ENCODE data around the gene KLHL20.
"Not testable (repeated sequence)": the region's sequence is repeated elsewhere in the genome, so short reads cannot be mapped to it uniquely, and the experiment has no call there.

KLHL20 gene

GRCh38 chr1:173758980-173759379 lies 44.2 kb downstream of the KLHL20 start:
- Mint-ChIP-seq H3K4me1 (peaks cover 9% of the 10 kb centered on the region), H3K4me3 (no peak overlapping the region), H3K9me3 (peaks cover 8% of the 10 kb centered on the region), H3K27ac (ENCODE audit: low read depth) (no peak overlapping the region), H3K36me3 (ENCODE audit: insufficient read depth) (peaks cover 43% of the 10 kb centered on the region), H3K27me3 (no peaks in the 10 kb centered on the region)
- ATAC-seq (replicated peaks; ENCODE audit: extremely low read depth, poor library complexity, severe bottlenecking) (no peak), DNase-seq (ENCODE audit: low spot score in 2 of 2) (no peak)

- not testable (repeated sequence) for DNase-seq (ENCODE audit: low spot score in 2 of 2); ATAC-seq (replicated peaks; ENCODE audit: extremely low read depth, poor library complexity, severe bottlenecking); H3K27me3 Mint-ChIP-seq; H3K4me3 Mint-ChIP-seq; H3K27ac Mint-ChIP-seq (ENCODE audit: low read depth)
- Mint-ChIP-seq H3K36me3 (ENCODE audit: insufficient read depth) (peaks cover 15% of the 10 kb centered on the region), H3K4me1 (peaks cover 19% of the 10 kb centered on the region), H3K9me3 (peaks cover 14% of the 10 kb centered on the region)
Observed at GRCh38 chr1:173764331-173764730, 49.5 kb downstream of the KLHL20 start.

- Mint-ChIP-seq H3K9me3 (peaks cover 7% of the 10 kb centered on the region), H3K27ac (ENCODE audit: low read depth) (no peak overlapping the region), H3K4me3 (no peak overlapping the region), H3K27me3 (no peaks in the 10 kb centered on the region), H3K36me3 (ENCODE audit: insufficient read depth) (peaks cover 9% of the 10 kb centered on the region), H3K4me1 (peaks cover 17% of the 10 kb centered on the region)
- no peak for DNase-seq (ENCODE audit: low spot score in 2 of 2)
- ATAC-seq (replicated peaks; ENCODE audit: extremely low read depth, poor library complexity, severe bottlenecking), result no peak
Observed at GRCh38 chr1:173768206-173768605, 53.4 kb downstream of the KLHL20 start.

GRCh38 chr1:173768827-173769226 lies 54.0 kb downstream of the KLHL20 start:
- Mint-ChIP-seq H3K9me3 (peaks cover 7% of the 10 kb centered on the region), H3K27me3 (no peaks in the 10 kb centered on the region), H3K4me3 (no peak overlapping the region), H3K36me3 (ENCODE audit: insufficient read depth) (peaks cover 10% of the 10 kb centered on the region), H3K27ac (ENCODE audit: low read depth) (no peak overlapping the region), H3K4me1 (peaks cover 17% of the 10 kb centered on the region)
- no peak for ATAC-seq (replicated peaks; ENCODE audit: extremely low read depth, poor library complexity, severe bottlenecking)
- no peak for DNase-seq (ENCODE audit: low spot score in 2 of 2)

DNA sequence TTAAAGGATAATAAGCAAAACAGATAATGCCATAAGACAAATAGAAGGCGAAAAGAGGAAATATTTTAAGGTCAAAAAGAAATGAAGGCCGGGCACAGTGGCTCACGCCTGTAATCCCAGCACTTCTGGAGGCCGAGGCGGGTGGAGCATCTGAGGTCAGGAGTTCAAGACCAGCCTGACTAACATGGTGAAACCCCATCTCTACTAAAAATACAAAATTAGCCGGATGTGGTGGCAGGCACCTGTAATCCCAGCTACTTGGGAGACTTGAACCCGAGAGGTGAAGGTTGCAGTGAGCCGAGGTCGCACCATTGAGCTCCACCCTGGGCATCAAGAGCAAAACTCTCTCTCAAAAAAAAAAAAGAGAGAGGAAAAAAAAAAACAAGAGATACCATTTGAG lies 55.5 kb downstream of the KLHL20 start:
- not testable (repeated sequence) for H3K9me3 Mint-ChIP-seq; DNase-seq (ENCODE audit: low spot score in 2 of 2); ATAC-seq (replicated peaks; ENCODE audit: extremely low read depth, poor library complexity, severe bottlenecking); H3K27me3 Mint-ChIP-seq; H3K4me3 Mint-ChIP-seq
- Mint-ChIP-seq H3K27ac (ENCODE audit: low read depth) (peak overlapping the region; percentile 92), H3K4me1 (peaks cover 21% of the 10 kb centered on the region), H3K36me3 (ENCODE audit: insufficient read depth) (peaks cover 20% of the 10 kb centered on the region)

DNA sequence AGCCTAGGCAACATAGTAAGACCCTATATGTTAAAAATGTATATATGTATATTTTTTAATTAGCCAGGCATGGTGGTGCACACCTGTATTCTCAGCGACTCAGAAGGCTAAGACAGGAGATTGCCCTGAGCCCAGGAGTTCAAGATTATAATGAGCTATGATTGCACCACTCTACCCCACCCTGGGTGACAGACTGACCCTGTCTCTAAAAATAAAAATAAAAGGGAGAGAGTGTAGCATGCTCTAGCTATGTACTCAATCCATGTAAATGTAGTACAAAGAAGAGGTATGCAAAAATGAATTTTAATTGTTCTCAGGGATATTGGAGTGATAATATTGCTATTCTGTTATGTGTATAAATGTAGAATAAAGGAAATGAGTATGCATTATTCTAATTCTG lies 56.8 kb downstream of the KLHL20 start:
- Mint-ChIP-seq H3K27me3 (no peaks in the 10 kb centered on the region), H3K4me3 (no peak overlapping the region), H3K27ac (ENCODE audit: low read depth) (no peak overlapping the region), H3K9me3 (no peaks in the 10 kb centered on the region), H3K4me1 (peaks cover 24% of the 10 kb centered on the region), H3K36me3 (ENCODE audit: insufficient read depth) (peaks cover 17% of the 10 kb centered on the region)
- no peak for DNase-seq (ENCODE audit: low spot score in 2 of 2)
- no peak for ATAC-seq (replicated peaks; ENCODE audit: extremely low read depth, poor library complexity, severe bottlenecking)

GRCh38 chr1:173775578-173776226 lies 60.9 kb downstream of the KLHL20 start:
- H3K4me1 Mint-ChIP-seq, result peaks cover 17% of the 10 kb centered on the region
- peaks cover 35% of the 10 kb centered on the region for H3K36me3 Mint-ChIP-seq (ENCODE audit: insufficient read depth)
- DNase-seq (ENCODE audit: low spot score in 2 of 2) (no peak), ATAC-seq (replicated peaks; ENCODE audit: extremely low read depth, poor library complexity, severe bottlenecking) (no peak)
- H3K27me3 Mint-ChIP-seq, result no peaks in the 10 kb centered on the region
- H3K27ac Mint-ChIP-seq (ENCODE audit: low read depth), result peak overlapping the region; percentile 47
- H3K4me3 Mint-ChIP-seq, result no peak overlapping the region
- no peaks in the 10 kb centered on the region for H3K9me3 Mint-ChIP-seq

DNA sequence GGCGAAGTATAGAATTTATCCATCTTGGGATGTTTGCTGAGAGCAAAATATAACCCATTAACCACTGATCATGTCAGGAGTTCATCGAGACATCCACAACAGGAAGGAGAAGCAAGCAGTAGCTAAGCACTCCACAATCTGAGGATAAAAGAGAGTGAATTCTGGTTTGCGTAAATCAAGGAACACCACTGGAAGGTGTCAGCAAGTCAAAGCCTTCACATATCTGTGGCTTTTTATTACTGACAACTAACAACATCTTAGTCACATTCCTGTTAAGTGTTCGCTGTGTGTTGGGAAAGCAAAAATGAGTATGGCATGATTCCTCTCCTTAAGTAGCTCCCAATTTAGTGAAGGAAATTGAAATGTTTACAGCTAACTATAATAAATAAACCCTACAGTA lies 65.2 kb downstream of the KLHL20 start:
- Mint-ChIP-seq H3K27ac (ENCODE audit: low read depth) (no peak overlapping the region), H3K4me1 (peaks cover 17% of the 10 kb centered on the region), H3K27me3 (no peaks in the 10 kb centered on the region), H3K9me3 (no peaks in the 10 kb centered on the region), H3K36me3 (ENCODE audit: insufficient read depth) (peaks cover 53% of the 10 kb centered on the region), H3K4me3 (no peak overlapping the region)
- ATAC-seq (replicated peaks; ENCODE audit: extremely low read depth, poor library complexity, severe bottlenecking) (no peak), DNase-seq (ENCODE audit: low spot score in 2 of 2) (no peak)

- H3K4me3 Mint-ChIP-seq, result no peak overlapping the region
- H3K9me3 Mint-ChIP-seq, result no peaks in the 10 kb centered on the region
- H3K36me3 Mint-ChIP-seq (ENCODE audit: insufficient read depth), result peaks cover 43% of the 10 kb centered on the region
- ATAC-seq (replicated peaks; ENCODE audit: extremely low read depth, poor library complexity, severe bottlenecking), result no peak
- no peaks in the 10 kb centered on the region for H3K27me3 Mint-ChIP-seq
- no peaks in the 10 kb centered on the region for H3K4me1 Mint-ChIP-seq
- no peak overlapping the region for H3K27ac Mint-ChIP-seq (ENCODE audit: low read depth)
- DNase-seq (ENCODE audit: low spot score in 2 of 2), result no peak
Observed at GRCh38 chr1:173784997-173785396, 70.2 kb downstream of the KLHL20 start.

DNA sequence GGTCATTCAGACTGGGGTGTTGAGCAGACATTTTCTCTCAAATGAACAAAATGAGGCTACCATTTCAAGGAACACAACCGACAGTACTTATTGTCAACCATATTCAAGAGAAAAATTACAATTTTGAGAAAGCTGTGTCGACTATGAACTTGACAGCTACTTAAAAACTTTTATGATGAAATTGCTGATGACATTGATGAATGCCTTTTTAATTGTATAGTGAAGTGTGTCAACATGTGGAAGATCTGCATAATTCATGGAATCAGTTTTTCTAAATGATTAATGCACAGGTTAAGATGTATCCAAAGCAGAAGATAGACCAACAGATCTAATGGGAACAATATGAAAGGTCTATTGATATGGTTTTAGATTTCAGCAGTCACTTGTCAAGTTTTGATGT lies 75.1 kb downstream of the KLHL20 start:
- no peak for ATAC-seq (replicated peaks; ENCODE audit: extremely low read depth, poor library complexity, severe bottlenecking)

DNA sequence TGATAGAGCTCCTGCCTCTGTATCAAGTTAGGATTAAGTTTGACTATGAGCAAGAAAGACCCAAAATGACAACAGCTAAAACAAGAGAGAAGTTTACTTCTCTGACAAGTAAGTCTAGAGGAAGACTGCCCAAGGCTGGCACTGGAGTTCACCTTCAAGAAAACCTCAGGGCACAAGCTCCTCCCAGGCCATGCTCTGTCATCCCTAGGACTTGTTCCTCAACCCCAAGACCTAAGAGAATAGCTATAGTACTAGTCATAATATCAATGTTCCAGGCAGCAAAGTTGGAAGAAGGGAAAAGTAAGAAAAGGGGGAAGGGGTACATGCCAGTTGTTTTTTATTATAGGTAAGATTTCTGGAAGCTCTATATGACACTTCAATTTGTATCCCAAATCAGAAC lies 83.3 kb downstream of the KLHL20 start:
- Mint-ChIP-seq H3K36me3 (ENCODE audit: insufficient read depth) (peaks cover 5% of the 10 kb centered on the region), H3K4me3 (no peak overlapping the region), H3K27me3 (no peaks in the 10 kb centered on the region), H3K9me3 (no peaks in the 10 kb centered on the region), H3K27ac (ENCODE audit: low read depth) (no peak overlapping the region), H3K4me1 (no peaks in the 10 kb centered on the region)
- DNase-seq (ENCODE audit: low spot score in 2 of 2) (no peak), ATAC-seq (replicated peaks; ENCODE audit: extremely low read depth, poor library complexity, severe bottlenecking) (no peak)

More for the DNA sequence above, 75.1 kb downstream of the KLHL20 start:
- Mint-ChIP-seq H3K36me3 (ENCODE audit: insufficient read depth) (peaks cover 11% of the 10 kb centered on the region), H3K27ac (ENCODE audit: low read depth) (no peak overlapping the region), H3K27me3 (no peaks in the 10 kb centered on the region), H3K9me3 (no peaks in the 10 kb centered on the region), H3K4me3 (no peak overlapping the region), H3K4me1 (no peaks in the 10 kb centered on the region)
- no peak for DNase-seq (ENCODE audit: low spot score in 2 of 2)

- H3K4me3 Mint-ChIP-seq; DNase-seq (ENCODE audit: low spot score in 2 of 2); H3K36me3 Mint-ChIP-seq (ENCODE audit: insufficient read depth); H3K27ac Mint-ChIP-seq (ENCODE audit: low read depth); H3K9me3 Mint-ChIP-seq; H3K4me1 Mint-ChIP-seq; ATAC-seq (replicated peaks; ENCODE audit: extremely low read depth, poor library complexity, severe bottlenecking); H3K27me3 Mint-ChIP-seq: not testable (repeated sequence)
Observed at GRCh38 chr1:173799995-173800394, 85.2 kb downstream of the KLHL20 start.

DNA sequence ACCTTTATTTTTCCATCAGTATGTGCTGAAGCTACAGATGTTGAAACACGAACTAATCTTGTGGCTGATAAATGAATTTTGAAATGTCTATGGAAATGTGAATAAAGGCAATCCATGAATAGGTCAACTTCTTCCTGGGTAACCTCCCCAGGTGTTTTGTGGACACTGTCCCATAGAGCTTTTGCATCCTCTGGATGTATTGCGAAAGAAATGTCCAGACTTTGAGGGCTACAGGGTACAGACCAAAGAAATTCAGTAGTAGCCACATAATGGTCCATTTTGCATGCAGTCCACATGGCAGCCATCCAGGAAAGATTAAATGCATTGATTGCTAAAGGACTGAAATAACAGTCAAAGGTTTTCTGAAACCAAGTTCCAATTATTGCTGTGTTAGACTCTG lies 88.2 kb downstream of the KLHL20 start:
- no peaks in the 10 kb centered on the region for H3K27me3 Mint-ChIP-seq
- ATAC-seq (replicated peaks; ENCODE audit: extremely low read depth, poor library complexity, severe bottlenecking) (no peak), DNase-seq (ENCODE audit: low spot score in 2 of 2) (no peak)
- H3K4me1 Mint-ChIP-seq, result no peaks in the 10 kb centered on the region
- no peak overlapping the region for H3K27ac Mint-ChIP-seq (ENCODE audit: low read depth)
- peaks cover 19% of the 10 kb centered on the region for H3K36me3 Mint-ChIP-seq (ENCODE audit: insufficient read depth)
- H3K9me3 Mint-ChIP-seq, result no peaks in the 10 kb centered on the region
- H3K4me3 Mint-ChIP-seq, result no peak overlapping the region

Measured in central memory CD8-positive, alpha-beta T cell (primary cell).